Smooth muscle cell (in vitro differentiated cells): ENCODE measurements around the gene MAP3K19. TPM values are rescaled to one million over a fixed set of nuclear protein-coding genes. Genes with fewer than 3 reads are reported as not detected.

Experiments used
- DNase-seq: peaks from one replicate; lab custom pipeline; 2025; ENCODE audit not compliant: unreplicated experiment; lab: John Stamatoyannopoulos, UW
- H2AFZ ChIP-seq: fragments of 200-600 bp; sonication (generic); 2 replicates; pipeline ENCODE4 v1.6.0; 2016; ENCODE audit warnings: antibody characterized with exemption, low read depth, mild to moderate bottlenecking
- H3F3A ChIP-seq: fragments of 200-600 bp; sonication (generic); 2 replicates; pipeline ENCODE4 v1.6.0; 2017; ENCODE audit warnings: antibody characterized with exemption, low read depth
- H3K27ac ChIP-seq: fragments of 200-600 bp; sonication (generic); 2 replicates; pipeline ENCODE4 v1.5.1; 2016; ENCODE audit warnings: low read depth, mild to moderate bottlenecking
- H3K27me3 ChIP-seq: fragments of 200-600 bp; sonication (generic); 2 replicates; pipeline ENCODE4 v1.6.1; 2016; ENCODE audit warnings: low read depth, mild to moderate bottlenecking
- H3K36me3 ChIP-seq: fragments of 200-600 bp; sonication (generic); 2 replicates; pipeline ENCODE4 v1.5.1; 2016; ENCODE audit warnings: low read depth
- H3K4me1 ChIP-seq: fragments of 200-600 bp; sonication (generic); 2 replicates; pipeline ENCODE4 v1.5.1; 2016; ENCODE audit warnings: low read depth
- H3K4me2 ChIP-seq: fragments of 200-600 bp; sonication (generic); 2 replicates; pipeline ENCODE4 v1.6.0; 2016; ENCODE audit warnings: mild to moderate bottlenecking
- H3K4me3 ChIP-seq: fragments of 200-600 bp; sonication (generic); 2 replicates; pipeline ENCODE4 v1.5.1; 2016; ENCODE audit warnings: mild to moderate bottlenecking
- H3K79me2 ChIP-seq: fragments of 200-600 bp; sonication (generic); 2 replicates; pipeline ENCODE4 v1.6.0; 2016; ENCODE audit warnings: low read depth, mild to moderate bottlenecking
- H3K9ac ChIP-seq: fragments of 200-600 bp; sonication (generic); 2 replicates; pipeline ENCODE4 v1.6.0; 2016; ENCODE audit warnings: low read depth
- H3K9me3 ChIP-seq: fragments of 200-600 bp; sonication (generic); replicated peaks from 2 replicates; pipeline ENCODE4 v1.5.1; 2016; ENCODE audit warnings: low read depth
- H4K20me1 ChIP-seq: fragments of 200-600 bp; sonication (generic); 2 replicates; pipeline ENCODE4 v1.6.0; 2016; ENCODE audit warnings: low read depth
- WGBS: methylation state at CpG from one replicate; pipeline ENCODE4 v1.1.7; 2016; ENCODE audit warnings: low lambda C conversion rate; 5-methylcytosine and 5-hydroxymethylcytosine counted together
- polyA plus RNA-seq: library from polyadenylated mRNA; unstranded; fragments of >200 nt; fragmentation: Nextera tagmentation; extraction: Ambion mirVana; gene quantifications from 2 replicates; pipeline ENCODE4 v1.2.1, GENCODE V29; 2016
- total RNA-seq: library from RNA; depleted of rRNA; stranded (reverse); fragments of >200 nt; gene quantifications from 2 replicates; pipeline ENCODE4 v1.2.3, GENCODE V29; 2014
- TF ChIP-seq, protein P1 (sequence below): fragments of 200-600 bp; sonication (generic); IDR thresholded peaks from 2 replicates; pipeline ENCODE4 v1.5.1; 2017; ENCODE audit warnings: borderline replicate concordance, mild to moderate bottlenecking, antibody characterized with exemption; ENCODE audit not compliant: insufficient read depth, poor library complexity, severe bottlenecking

Gene MAP3K19
- total and polyA plus RNA-seq, 2 experiments from 2014 or later: 0.14 TPM; not detected in 1

DNA sequence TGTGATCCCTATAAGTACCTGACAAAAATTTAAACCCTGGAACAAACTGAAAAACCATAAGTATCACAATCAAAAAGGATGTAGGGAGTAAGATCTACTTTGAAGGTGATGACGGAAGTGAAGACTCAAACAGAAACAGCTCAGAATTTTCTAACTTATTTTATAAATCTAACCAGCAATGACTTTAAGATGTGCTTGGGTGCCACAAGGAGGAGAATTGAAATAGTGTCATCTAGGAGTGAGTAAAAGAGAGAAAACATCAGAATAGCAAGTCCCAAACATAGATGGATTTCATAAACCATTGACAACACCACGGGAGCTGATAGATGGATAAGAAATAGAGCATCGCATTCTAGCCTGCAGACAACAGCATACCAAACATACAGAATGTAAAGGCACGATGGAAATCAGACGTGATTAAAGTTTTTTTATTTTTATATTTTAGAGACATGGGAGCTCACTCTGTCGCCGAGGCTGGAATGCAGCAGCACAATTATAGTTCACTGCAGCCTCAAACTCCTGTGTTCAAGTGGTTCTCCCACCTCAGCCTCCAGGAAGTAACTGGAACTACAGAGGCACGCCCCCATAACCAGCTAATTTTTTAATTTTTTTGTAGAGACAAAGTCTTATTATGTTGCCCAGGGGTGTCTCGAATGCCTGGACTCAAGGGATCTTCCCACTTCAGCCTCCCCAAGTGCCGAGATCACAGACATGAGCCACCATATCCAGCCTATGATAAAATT lies 36.9 kb downstream of the MAP3K19 start:
- Histone ChIP-seq H3K4me2 (no peak overlapping the region), H3K9me3 (no peaks in the 10 kb centered on the region), H3K27me3 (peaks cover 3% of the 10 kb centered on the region), H3K4me3 (no peak overlapping the region), H3F3A (no peaks in the 10 kb centered on the region), H3K79me2 (no peaks in the 10 kb centered on the region), H3K27ac (no peak overlapping the region), H3K9ac (no peak overlapping the region), H3K4me1 (no peaks in the 10 kb centered on the region), H4K20me1 (no peaks in the 10 kb centered on the region), H2AFZ (no peak overlapping the region), H3K36me3 (no peaks in the 10 kb centered on the region)
- 90% methylated on average over 10 of the region's 10 CpGs for WGBS
- no peak for DNase-seq
- TF ChIP-seq, protein P1, sequence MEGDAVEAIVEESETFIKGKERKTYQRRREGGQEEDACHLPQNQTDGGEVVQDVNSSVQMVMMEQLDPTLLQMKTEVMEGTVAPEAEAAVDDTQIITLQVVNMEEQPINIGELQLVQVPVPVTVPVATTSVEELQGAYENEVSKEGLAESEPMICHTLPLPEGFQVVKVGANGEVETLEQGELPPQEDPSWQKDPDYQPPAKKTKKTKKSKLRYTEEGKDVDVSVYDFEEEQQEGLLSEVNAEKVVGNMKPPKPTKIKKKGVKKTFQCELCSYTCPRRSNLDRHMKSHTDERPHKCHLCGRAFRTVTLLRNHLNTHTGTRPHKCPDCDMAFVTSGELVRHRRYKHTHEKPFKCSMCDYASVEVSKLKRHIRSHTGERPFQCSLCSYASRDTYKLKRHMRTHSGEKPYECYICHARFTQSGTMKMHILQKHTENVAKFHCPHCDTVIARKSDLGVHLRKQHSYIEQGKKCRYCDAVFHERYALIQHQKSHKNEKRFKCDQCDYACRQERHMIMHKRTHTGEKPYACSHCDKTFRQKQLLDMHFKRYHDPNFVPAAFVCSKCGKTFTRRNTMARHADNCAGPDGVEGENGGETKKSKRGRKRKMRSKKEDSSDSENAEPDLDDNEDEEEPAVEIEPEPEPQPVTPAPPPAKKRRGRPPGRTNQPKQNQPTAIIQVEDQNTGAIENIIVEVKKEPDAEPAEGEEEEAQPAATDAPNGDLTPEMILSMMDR: no peak

DNA sequence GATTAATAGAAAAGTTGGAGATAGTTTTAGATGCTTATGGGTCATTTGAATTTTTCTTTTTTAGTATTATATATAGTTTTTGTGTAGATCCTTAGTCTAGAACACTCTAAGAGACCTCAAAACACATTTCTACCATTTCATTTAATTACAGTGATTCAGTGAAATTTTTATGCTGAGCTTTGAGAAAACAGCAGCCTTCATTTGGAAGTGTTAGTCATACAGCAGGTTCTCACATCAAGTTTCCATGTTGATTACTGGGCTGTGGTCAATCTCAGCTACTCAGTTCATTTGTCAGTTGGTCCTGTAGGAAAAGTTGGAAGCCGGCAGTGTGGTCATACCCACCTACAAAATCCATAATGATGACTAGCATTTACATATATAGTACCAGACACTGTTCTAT lies 37.9 kb downstream of the MAP3K19 start:
- Histone ChIP-seq H3K36me3 (no peaks in the 10 kb centered on the region), H3F3A (no peaks in the 10 kb centered on the region), H3K4me2 (no peak overlapping the region), H3K9me3 (no peaks in the 10 kb centered on the region), H3K79me2 (no peaks in the 10 kb centered on the region), H3K4me1 (no peaks in the 10 kb centered on the region), H3K4me3 (no peak overlapping the region), H2AFZ (no peak overlapping the region), H3K27me3 (peaks cover 7% of the 10 kb centered on the region), H4K20me1 (no peaks in the 10 kb centered on the region), H3K9ac (no peak overlapping the region), H3K27ac (no peak overlapping the region)
- TF ChIP-seq, protein P1: no peak
- WGBS: 100% methylated on average over 1 of the region's 1 CpG
- DNase-seq: no peak

DNA sequence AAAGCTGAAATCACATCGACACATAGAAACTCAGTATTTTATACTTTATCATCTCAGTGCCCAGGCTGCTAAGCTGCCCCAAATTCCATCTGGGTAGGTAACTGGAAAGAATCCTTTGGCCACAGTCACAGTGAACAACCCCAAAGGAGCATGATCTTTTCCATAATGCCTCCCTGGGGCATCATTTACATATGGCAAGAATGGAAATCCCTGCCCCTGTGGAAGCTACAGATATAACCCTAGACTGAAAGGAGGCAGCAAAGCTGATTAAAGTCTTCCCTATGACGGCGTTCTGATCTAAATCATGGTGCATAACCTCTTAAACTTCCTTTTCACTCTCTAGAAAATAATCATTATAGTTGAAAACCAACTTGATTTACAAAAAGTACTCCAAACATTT lies 41.5 kb downstream of the MAP3K19 start:
- no peaks in the 10 kb centered on the region for H3F3A ChIP-seq
- H3K27me3 ChIP-seq: peaks cover 7% of the 10 kb centered on the region
- no peaks in the 10 kb centered on the region for H3K79me2 ChIP-seq
- 79% methylated on average over 3 of the region's 3 CpGs for WGBS
- H3K9ac ChIP-seq: no peak overlapping the region
- no peak overlapping the region for H3K4me2 ChIP-seq
- H2AFZ ChIP-seq: no peak overlapping the region
- no peak overlapping the region for H3K27ac ChIP-seq
- DNase-seq: no peak
- H4K20me1 ChIP-seq: no peaks in the 10 kb centered on the region
- H3K9me3 ChIP-seq: no peaks in the 10 kb centered on the region
- TF ChIP-seq, protein P1: no peak
- no peaks in the 10 kb centered on the region for H3K4me1 ChIP-seq
- no peaks in the 10 kb centered on the region for H3K36me3 ChIP-seq
- no peak overlapping the region for H3K4me3 ChIP-seq
